Endodermal cell (in vitro differentiated cells): ENCODE measurements around the gene HMGB1. TPM values are rescaled to one million over a fixed set of nuclear protein-coding genes. Genes with fewer than 3 reads are reported as not detected.

Experiments
- DNase-seq: peaks from one replicate; pipeline ENCODE4 v3.0.0-alpha.2; 2017
- H3K27ac ChIP-seq: 2 replicates; pipeline ENCODE4 v1.5.1; 2013; ENCODE audit warnings: mild to moderate bottlenecking, low read depth, low read length, moderate library complexity
- H3K27me3 ChIP-seq: 2 replicates; pipeline ENCODE4 v1.6.1; 2013; ENCODE audit warnings: mild to moderate bottlenecking, low read length, moderate library complexity; ENCODE audit not compliant: insufficient read depth, control insufficient read depth, poor library complexity, severe bottlenecking
- H3K36me3 ChIP-seq: 2 replicates; pipeline ENCODE4 v1.7.0; 2013; ENCODE audit warnings: mild to moderate bottlenecking, low read length, moderate library complexity; ENCODE audit not compliant: control insufficient read depth, insufficient read depth
- H3K4me1 ChIP-seq: one replicate; pipeline ENCODE4 v1.7.0; 2013; ENCODE audit warnings: low read length; ENCODE audit not compliant: control insufficient read depth, insufficient read depth
- H3K4me3 ChIP-seq: 2 replicates; pipeline ENCODE4 v1.5.1; 2013; ENCODE audit warnings: mild to moderate bottlenecking, low read length, moderate library complexity
- H3K9ac ChIP-seq: 2 replicates; pipeline ENCODE4 v1.6.1; 2013; ENCODE audit warnings: mild to moderate bottlenecking, low read length, moderate library complexity; ENCODE audit not compliant: poor library complexity, severe bottlenecking; ENCODE audit errors: extremely low read depth
- H3K9me3 ChIP-seq: 2 replicates; pipeline ENCODE4 v1.6.1; 2013; ENCODE audit warnings: mild to moderate bottlenecking, low read length, moderate library complexity; ENCODE audit not compliant: control insufficient read depth
- H3K27ac Mint-ChIP-seq: 2 replicates; pipeline ENCODE4 v1.8.0; 2020; ENCODE audit warnings: mixed read lengths
- H3K27me3 Mint-ChIP-seq: 2 replicates; pipeline ENCODE4 v1.8.0; 2021; ENCODE audit warnings: mild to moderate bottlenecking, mixed read lengths; ENCODE audit not compliant: insufficient read depth
- H3K36me3 Mint-ChIP-seq: 2 replicates; pipeline ENCODE4 v1.8.0; 2020; ENCODE audit warnings: low read depth, mixed read lengths
- H3K4me1 Mint-ChIP-seq: 2 replicates; pipeline ENCODE4 v1.8.0; 2020; ENCODE audit warnings: mixed read lengths
- H3K4me3 Mint-ChIP-seq: 2 replicates; pipeline ENCODE4 v1.8.0; 2020; ENCODE audit warnings: mild to moderate bottlenecking, moderate library complexity, mixed read lengths
- H3K9me3 Mint-ChIP-seq: 2 replicates; pipeline ENCODE4 v1.8.0; 2020; ENCODE audit warnings: mild to moderate bottlenecking, mixed read lengths
- WGBS, 2 experiments: methylation state at CpG; one replicate each; pipeline versions ENCODE4 v1.1.5 to v1.1.7; 2013; ENCODE audit warnings: missing lambda C conversion rate in 2 of 2, mixed read lengths in 1 of 2; ENCODE audit not compliant: insufficient coverage in 1 of 2, insufficient read length in 1 of 2; 5-methylcytosine and 5-hydroxymethylcytosine counted together
- total RNA-seq, 2 donors: library from RNA; stranded (reverse); fragmentation: NEBNext Ultra II Directional in 1 of 2; extraction: Animal tissue kit (Norgen Biotek cat#: 25700) in 1 of 2; gene quantifications; 2 replicates in 1 of 2; 3 replicates in 1 of 2; pipeline ENCODE4 v1.2.1, GENCODE V29; 2021
- TF ChIP-seq, protein P1 (sequence below): fragments of 200-600 bp; sonication (generic); conservative IDR thresholded peaks from 2 replicates; pipeline ENCODE4 v1.5.0; 2021; ENCODE audit warnings: antibody characterized with exemption, mild to moderate bottlenecking

HMGB1 gene
- total RNA-seq, 2 donors from 2014 or later = 545 to 557 TPM

DNA sequence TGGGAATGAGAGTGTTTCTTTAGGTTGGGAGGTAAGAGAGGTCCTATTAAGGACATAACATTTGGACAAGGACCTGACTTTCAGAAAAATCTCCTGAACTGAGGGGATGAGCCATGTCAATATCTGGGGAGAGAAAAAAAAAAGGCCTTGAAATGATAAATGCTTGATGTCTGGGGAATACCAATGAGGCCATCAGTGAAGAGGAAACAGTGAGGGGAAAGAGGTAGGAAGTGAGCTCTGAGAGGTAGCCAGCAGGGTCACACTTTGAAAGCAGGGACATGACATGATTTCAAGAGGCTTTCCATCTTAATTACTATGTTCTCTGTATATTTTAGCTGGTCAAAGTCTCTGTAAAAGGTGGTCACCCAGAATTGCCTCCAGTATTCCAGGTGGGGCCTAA is 53.4 kb downstream of the HMGB1 start:
- H3K4me1 Mint-ChIP-seq = peaks cover 2% of the 10 kb centered on the region
- H3K4me3 Mint-ChIP-seq = no peak overlapping the region
- Histone ChIP-seq H3K4me3 (no peak overlapping the region), H3K27me3 (peaks cover 16% of the 10 kb centered on the region), H3K36me3 (no peaks in the 10 kb centered on the region), H3K9ac (no peak overlapping the region), H3K27ac (no peak overlapping the region), H3K9me3 (no peaks in the 10 kb centered on the region), H3K4me1 (no peaks in the 10 kb centered on the region)
- DNase-seq = no peak
- peaks cover 32% of the 10 kb centered on the region for H3K27me3 Mint-ChIP-seq
- H3K9me3 Mint-ChIP-seq = no peaks in the 10 kb centered on the region
- no peaks in the 10 kb centered on the region for H3K36me3 Mint-ChIP-seq
- TF ChIP-seq, protein P1, sequence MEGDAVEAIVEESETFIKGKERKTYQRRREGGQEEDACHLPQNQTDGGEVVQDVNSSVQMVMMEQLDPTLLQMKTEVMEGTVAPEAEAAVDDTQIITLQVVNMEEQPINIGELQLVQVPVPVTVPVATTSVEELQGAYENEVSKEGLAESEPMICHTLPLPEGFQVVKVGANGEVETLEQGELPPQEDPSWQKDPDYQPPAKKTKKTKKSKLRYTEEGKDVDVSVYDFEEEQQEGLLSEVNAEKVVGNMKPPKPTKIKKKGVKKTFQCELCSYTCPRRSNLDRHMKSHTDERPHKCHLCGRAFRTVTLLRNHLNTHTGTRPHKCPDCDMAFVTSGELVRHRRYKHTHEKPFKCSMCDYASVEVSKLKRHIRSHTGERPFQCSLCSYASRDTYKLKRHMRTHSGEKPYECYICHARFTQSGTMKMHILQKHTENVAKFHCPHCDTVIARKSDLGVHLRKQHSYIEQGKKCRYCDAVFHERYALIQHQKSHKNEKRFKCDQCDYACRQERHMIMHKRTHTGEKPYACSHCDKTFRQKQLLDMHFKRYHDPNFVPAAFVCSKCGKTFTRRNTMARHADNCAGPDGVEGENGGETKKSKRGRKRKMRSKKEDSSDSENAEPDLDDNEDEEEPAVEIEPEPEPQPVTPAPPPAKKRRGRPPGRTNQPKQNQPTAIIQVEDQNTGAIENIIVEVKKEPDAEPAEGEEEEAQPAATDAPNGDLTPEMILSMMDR = no peak
- no peak overlapping the region for H3K27ac Mint-ChIP-seq

DNA sequence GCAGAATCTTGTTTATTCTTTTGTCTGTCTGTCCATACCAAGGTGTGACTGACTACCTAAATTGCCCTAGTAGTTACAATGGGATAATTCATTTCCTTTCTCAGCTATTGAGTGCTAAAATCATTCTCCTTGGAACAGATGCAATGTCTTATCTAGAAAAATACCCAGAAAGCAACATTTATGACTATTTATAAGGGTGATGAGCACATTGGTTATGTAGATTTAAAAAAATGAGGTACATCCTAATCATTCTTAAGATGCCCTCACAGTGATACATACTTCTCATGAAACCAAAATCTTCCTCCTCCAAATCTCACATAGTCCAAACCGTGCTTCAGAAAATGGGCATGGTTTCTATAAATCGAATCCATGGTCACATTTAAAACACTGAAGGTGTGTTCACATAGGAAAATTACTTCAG is 55.0 kb downstream of the HMGB1 start:
- 91% methylated on average over 2 of the region's 2 CpGs; no CpG with 5 or more reads in 1 of the 2 experiments for whole genome bisulfite sequencing, 2 experiments
- H3K4me3 ChIP-seq = no peak overlapping the region
- H3K9ac ChIP-seq = no peak overlapping the region
- Mint-ChIP-seq H3K27ac (no peak overlapping the region), H3K4me1 (peaks cover 2% of the 10 kb centered on the region), H3K27me3 (peaks cover 47% of the 10 kb centered on the region), H3K9me3 (no peaks in the 10 kb centered on the region), H3K4me3 (no peak overlapping the region), H3K36me3 (no peaks in the 10 kb centered on the region)
- TF ChIP-seq, protein P1 = no peak
- peaks cover 23% of the 10 kb centered on the region for H3K27me3 ChIP-seq
- no peak for DNase-seq
- H3K4me1 ChIP-seq = no peaks in the 10 kb centered on the region
- no peaks in the 10 kb centered on the region for H3K9me3 ChIP-seq
- no peak overlapping the region for H3K27ac ChIP-seq
- no peaks in the 10 kb centered on the region for H3K36me3 ChIP-seq

DNA sequence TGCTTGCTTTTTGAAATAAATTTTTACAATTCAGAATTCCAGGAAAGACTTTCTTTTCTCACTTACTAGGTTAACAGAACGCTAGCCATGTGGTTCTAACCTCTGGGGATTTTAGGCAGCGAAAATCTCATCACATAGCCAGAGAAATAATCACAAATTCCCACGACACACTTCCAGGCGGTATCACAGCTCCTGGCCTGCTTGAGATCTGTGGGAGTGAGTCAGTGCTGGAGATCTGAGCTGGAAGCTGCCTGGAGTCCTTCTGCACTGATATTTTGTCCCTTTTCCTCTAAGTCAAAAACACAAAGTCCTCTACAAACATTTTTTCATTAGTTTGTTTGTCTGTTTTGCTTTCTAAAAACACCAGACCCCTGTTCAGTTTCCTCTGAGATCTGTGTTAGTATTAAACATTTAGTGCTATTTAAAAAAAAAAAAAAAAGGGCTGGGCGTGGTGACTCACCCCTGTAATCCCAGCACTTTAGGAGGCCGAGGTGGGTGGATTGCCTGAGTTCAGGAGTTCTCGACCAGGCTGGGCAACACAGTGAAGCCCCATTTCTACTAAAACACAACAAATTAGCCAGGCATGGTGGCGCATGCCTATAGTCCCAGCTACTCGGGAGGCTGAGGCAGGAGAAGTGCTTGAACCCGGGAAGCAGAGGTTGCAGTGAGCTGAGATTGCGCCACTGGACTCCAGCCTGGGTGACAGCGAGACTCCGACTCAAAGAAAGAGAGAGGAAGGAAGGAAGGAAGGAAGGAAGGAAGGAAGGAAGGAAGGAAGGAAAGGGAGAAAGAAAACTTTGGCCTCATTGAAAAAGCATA is 55.6 kb downstream of the HMGB1 start:
- DNase-seq = no peak
- peaks cover 2% of the 10 kb centered on the region for H3K4me1 Mint-ChIP-seq
- WGBS, 2 experiments = 92 to 100% methylated on average over 4 to 13 of the region's 13 CpGs
- peaks cover 48% of the 10 kb centered on the region for H3K27me3 Mint-ChIP-seq
- Histone ChIP-seq H3K4me1 (no peaks in the 10 kb centered on the region), H3K4me3 (no peak overlapping the region), H3K36me3 (no peaks in the 10 kb centered on the region), H3K27me3 (peaks cover 23% of the 10 kb centered on the region), H3K9ac (no peak overlapping the region), H3K27ac (no peak overlapping the region), H3K9me3 (no peaks in the 10 kb centered on the region)
- no peak overlapping the region for H3K27ac Mint-ChIP-seq
- no peaks in the 10 kb centered on the region for H3K9me3 Mint-ChIP-seq
- H3K4me3 Mint-ChIP-seq = no peak overlapping the region
- TF ChIP-seq, protein P1 = no peak
- H3K36me3 Mint-ChIP-seq = no peaks in the 10 kb centered on the region
